ENCODE results near the gene AQR. TPM values are rescaled to one million over a fixed set of nuclear protein-coding genes. Genes with fewer than 3 reads are reported as not detected.

The AQR gene
- total and polyA plus RNA-seq, 2 of the 8 experiments (the other 6 are each of a cell fraction or from before 2014, with no cell fraction given), result 34.5 to 57.6 TPM

DNA sequence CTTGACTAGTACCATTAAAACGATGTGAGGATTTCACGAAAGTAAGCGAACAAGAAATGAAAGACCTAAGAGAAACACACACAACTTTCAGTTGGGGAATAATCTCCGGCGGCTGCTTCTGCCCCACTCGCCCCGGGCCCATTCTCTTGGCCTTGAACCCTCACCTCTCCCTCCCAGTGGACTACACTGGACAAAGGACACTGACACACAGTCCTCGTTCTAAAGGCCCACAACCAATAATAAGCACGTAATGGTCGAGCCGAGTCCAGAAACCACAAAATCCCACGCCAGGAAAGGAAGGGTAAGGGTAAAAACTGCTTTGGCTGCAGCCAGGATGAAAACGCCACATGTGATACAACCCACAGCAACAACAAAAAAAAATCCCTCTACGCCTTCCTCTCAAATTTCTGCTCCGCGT is 18.1 kb upstream of the AQR start:
- Histone ChIP-seq H4K91ac (replicated peaks; ENCODE audit: insufficient read length, low read length) (peak overlapping the region; percentile 75), H3K9ac (replicated peaks in 1 of 4; ENCODE audit: extremely low read depth in 1 of 4, low read depth in 3 of 4, low read length in 3 of 4) (peak overlapping the region; percentile 81 to 94 (median 88)), H3K36me3 (ENCODE audit: control insufficient read depth in 2 of 4, insufficient read depth in 4 of 4, low read length in 3 of 4) (peaks cover 0 to 31% (median 8%) of the 10 kb centered on the region in 4 experiments; a peak in 7 of 8 replicates), H3K27me3 (replicated peaks in 1 of 4; ENCODE audit: control insufficient read depth in 3 of 4, extremely low read depth in 1 of 4, insufficient read depth in 3 of 4, low read length in 3 of 4) (no peaks in the 10 kb centered on the region), H3K23me2 (ENCODE audit: low read depth, low read length) (peaks cover 10% of the 10 kb centered on the region), H3K4me3 (ENCODE audit: extremely low read depth in 1 of 4, insufficient read depth in 2 of 4, low read depth in 3 of 4, low read length in 4 of 4) (peak overlapping the region; percentile 97 to 99 (median 98)), H3K56ac (replicated peaks; ENCODE audit: insufficient read length, low read depth, low read length) (peak overlapping the region; percentile 57), H3K79me1 (ENCODE audit: low read depth, low read length) (no peaks in the 10 kb centered on the region; the same call in 1 of the 2 replicates), H4K5ac (ENCODE audit: insufficient read length, low read depth, low read length) (peak overlapping the region; percentile 79), H2BK15ac (ENCODE audit: low read length) (no peak overlapping the region), H3K4me1 (replicated peaks in 1 of 4; ENCODE audit: control insufficient read depth in 3 of 4, insufficient read depth in 4 of 4, low read length in 3 of 4) (peaks cover 3 to 10% (median 3%) of the 10 kb centered on the region in 4 experiments; a peak in 4 of 7 replicates), H4K8ac (ENCODE audit: extremely low read depth, insufficient read depth, low read length) (no peak overlapping the region; the same call in 1 of the 2 replicates), H2BK5ac (ENCODE audit: low read depth, low read length) (peak overlapping the region; percentile 72), H2BK20ac (ENCODE audit: low read length) (no peak overlapping the region), H3K4me2 (ENCODE audit: insufficient read depth in 1 of 2, low read depth in 2 of 2, low read length in 2 of 2) (peak overlapping the region; percentile 85 to 98), H3K4ac (replicated peaks; ENCODE audit: insufficient read length, low read depth, low read length) (peak overlapping the region; percentile 47), H3K14ac (ENCODE audit: insufficient read length) (no peak overlapping the region), H3K18ac (ENCODE audit: extremely low read depth, low read length) (peak overlapping the region; percentile 55), H2AK5ac (ENCODE audit: low read depth, low read length) (no peak overlapping the region), H2BK12ac (ENCODE audit: low read depth, low read length) (peak overlapping the region; percentile 53; the same call in 1 of the 2 replicates), H3K23ac (ENCODE audit: insufficient read length) (no peak overlapping the region), H2BK120ac (replicated peaks; ENCODE audit: low read depth, low read length) (no peak overlapping the region), H3K79me2 (ENCODE audit: control insufficient read depth in 1 of 2, insufficient read depth in 2 of 2, low read length in 2 of 2) (peaks cover 24 to 58% of the 10 kb centered on the region in 2 experiments), H2AFZ (ENCODE audit: low read length) (no peak overlapping the region), H4K20me1 (replicated peaks in 1 of 2; ENCODE audit: control insufficient read depth in 1 of 2, insufficient read depth in 2 of 2, low read length in 2 of 2) (peaks cover 0 to 3% of the 10 kb centered on the region in 2 experiments), H3K9me3 (ENCODE audit: insufficient read depth in 2 of 2, low read depth in 1 of 2, low read length in 1 of 2) (no peaks in the 10 kb centered on the region), H3K27ac (ENCODE audit: low read depth, low read length) (peak overlapping the region; percentile 89)
- POLR2A ChIA-PET (ENCODE audit: partially characterized antibody), result interaction anchor here (0.5 to 4.3 kb wide), 19 partner anchors 10 to 975 kb away, joined by 3 to 28 read pairs (median 3); partner anchors contain the start of gene AQR
- 1% methylated on average over 16 of the region's 16 CpGs; no CpG with 5 or more reads in 1 of the 2 experiments for WGBS, 2 experiments (ENCODE audit: extremely low coverage in 1 of 2, insufficient coverage in 1 of 2, insufficient read length in 1 of 2, insufficient replicate concordance in 2 of 2, low coverage in 1 of 2, low lambda C conversion rate in 2 of 2, missing lambda C conversion rate in 1 of 2)
- no peak for DNase-seq (ENCODE audit: low read depth in 1 of 2, low spot score in 2 of 2)
- TF ChIP-seq SAP30 (IDR thresholded peaks at IDR 0.05; ENCODE audit: insufficient read depth, insufficient replicate concordance, low read length) (peak; percentile 29), POU5F1 (IDR thresholded peaks at IDR 0.05; ENCODE audit: low read depth, low read length) (no peak)
- CTCF ChIA-PET (ENCODE audit: partially characterized antibody), result interaction anchor here (3.1 to 3.8 kb wide), 2 partner anchors 17 to 31 kb away, joined by 8 to 19 read pairs; partner anchors contain the start of gene AQR
- no peak for FAIRE-seq
